ENCODE measurements around the gene SSTR3. TPM values are rescaled to one million over a fixed set of nuclear protein-coding genes. Genes with fewer than 3 reads are reported as not detected.

SSTR3 gene
- total and polyA plus RNA-seq, 2 of the 4 experiments (the other 2 are of a cell fraction), result under 0.01 to 0.07 TPM

DNA sequence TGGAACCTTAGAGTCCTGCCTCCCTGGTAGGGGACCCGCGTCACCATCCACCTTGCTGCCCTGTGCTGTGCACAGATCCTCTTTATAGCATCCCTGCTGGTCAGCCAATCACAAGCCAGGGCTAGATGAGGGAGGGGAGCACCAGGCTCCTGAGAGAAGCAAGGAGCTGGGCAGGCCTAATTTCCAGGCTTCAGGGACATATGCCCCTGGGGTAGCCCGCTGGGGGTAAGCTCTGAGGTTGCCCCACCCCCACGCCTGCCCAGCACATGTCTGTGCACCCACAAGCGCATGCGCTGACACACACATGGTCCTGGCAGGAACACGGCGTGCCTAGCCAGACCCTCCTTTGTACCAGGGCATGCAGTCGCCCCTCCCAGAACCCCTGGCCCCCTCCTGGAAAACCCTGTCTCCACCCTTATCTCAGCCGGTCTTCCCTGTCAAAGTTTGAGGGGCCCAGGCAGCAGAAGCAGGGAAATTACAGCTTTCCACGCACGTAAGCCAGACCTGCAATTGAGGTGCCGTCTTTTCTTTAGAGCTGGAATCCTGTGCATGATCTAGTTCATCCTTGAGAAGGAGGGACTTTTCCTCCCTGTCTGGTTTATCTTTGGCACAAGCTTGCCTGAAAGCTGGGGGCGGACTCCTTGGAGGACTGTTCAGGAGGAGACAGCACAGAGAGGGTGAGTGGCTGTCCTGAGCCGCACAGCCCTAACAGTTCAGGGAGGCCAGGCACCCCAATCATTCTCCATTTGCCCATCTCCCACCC is 2.1 kb downstream of the SSTR3 start:
- Histone ChIP-seq H4K91ac (ENCODE audit: insufficient read depth, low read depth, low read length) (no peak overlapping the region), H2BK20ac (ENCODE audit: low read depth, low read length) (no peak overlapping the region), H3K27me3 (ENCODE audit: control insufficient read depth, insufficient read depth, low read length) (peaks cover 64% of the 10 kb centered on the region), H4K8ac (ENCODE audit: low read depth in 2 of 2, low read length in 2 of 2) (no peak overlapping the region), H3K56ac (ENCODE audit: extremely low read depth, insufficient read depth, low read length) (no peak overlapping the region), H3K9me1 (ENCODE audit: insufficient read depth, low read length) (no peaks in the 10 kb centered on the region), H3K18ac (ENCODE audit: low read depth, low read length) (no peak overlapping the region), H4K20me1 (ENCODE audit: insufficient read depth, low read length) (no peaks in the 10 kb centered on the region), H3K4me1 (ENCODE audit: control insufficient read depth, insufficient read depth, low read length) (peaks cover 4% of the 10 kb centered on the region; the same call in 1 of the 2 replicates), H3K9ac (ENCODE audit: low read depth, low read length) (no peak overlapping the region), H3K4ac (ENCODE audit: low read depth, low read length) (no peak overlapping the region), H3K14ac (replicated peaks; ENCODE audit: low read depth, low read length) (no peak overlapping the region), H3K27ac (ENCODE audit: insufficient read depth, low read length) (no peak overlapping the region), H2BK5ac (ENCODE audit: low read depth, low read length, poor library complexity, severe bottlenecking) (no peak overlapping the region), H2AFZ (replicated peaks; ENCODE audit: low read length, poor library complexity) (no peak overlapping the region), H2AK9ac (replicated peaks; ENCODE audit: low read depth, low read length, poor library complexity) (no peak overlapping the region), H4K5ac (ENCODE audit: low read depth, low read length) (no peak overlapping the region), H3K36me3 (ENCODE audit: control insufficient read depth, insufficient read depth, low read length) (no peaks in the 10 kb centered on the region), H3K4me3 (ENCODE audit: insufficient read depth, low read depth, low read length) (no peak overlapping the region), H2BK15ac (ENCODE audit: low read depth, low read length) (no peak overlapping the region), H3K79me1 (ENCODE audit: low read depth in 1 of 2, low read length in 2 of 2) (no peaks in the 10 kb centered on the region), H3K23ac (ENCODE audit: low read depth, low read length) (no peak overlapping the region), H2AK5ac (ENCODE audit: low read depth, low read length) (no peak overlapping the region), H2BK120ac (ENCODE audit: low read depth, low read length) (no peak overlapping the region), H3K4me2 (ENCODE audit: low read depth, low read length) (no peak overlapping the region), H3K9me3 (ENCODE audit: control insufficient read depth, insufficient read depth, low read length) (no peaks in the 10 kb centered on the region)
- BruUV-seq (replicated peaks), result no TSS peak
- ATAC-seq (ENCODE audit: low read depth) (no peak), DNase-seq (no peak)
- in situ Hi-C loops (cut with MboI; ENCODE audit: low sequenced_read_pairs), result no loop called here
- 90% methylated on average over 2 of the region's 15 CpGs; no CpG with 5 or more reads in 1 of the 2 experiments for WGBS, 2 experiments (ENCODE audit: extremely low coverage in 2 of 2, insufficient read length in 1 of 2)
- TF ChIP-seq USF2 (IDR thresholded peaks at IDR 0.05; ENCODE audit: low read depth, low read length), result no peak
- TF ChIP-seq FOS (IDR thresholded peaks at IDR 0.05; ENCODE audit: low read depth, low read length), result no peak
- TF ChIP-seq, protein P1, sequence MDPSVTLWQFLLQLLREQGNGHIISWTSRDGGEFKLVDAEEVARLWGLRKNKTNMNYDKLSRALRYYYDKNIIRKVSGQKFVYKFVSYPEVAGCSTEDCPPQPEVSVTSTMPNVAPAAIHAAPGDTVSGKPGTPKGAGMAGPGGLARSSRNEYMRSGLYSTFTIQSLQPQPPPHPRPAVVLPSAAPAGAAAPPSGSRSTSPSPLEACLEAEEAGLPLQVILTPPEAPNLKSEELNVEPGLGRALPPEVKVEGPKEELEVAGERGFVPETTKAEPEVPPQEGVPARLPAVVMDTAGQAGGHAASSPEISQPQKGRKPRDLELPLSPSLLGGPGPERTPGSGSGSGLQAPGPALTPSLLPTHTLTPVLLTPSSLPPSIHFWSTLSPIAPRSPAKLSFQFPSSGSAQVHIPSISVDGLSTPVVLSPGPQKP (IDR thresholded peaks at IDR 0.05; ENCODE audit: borderline replicate concordance, low read depth, low read length), result no peak
- no peak for TF ChIP-seq MAFK (IDR thresholded peaks at IDR 0.05; ENCODE audit: low read depth, low read length)
- no peak for TF ChIP-seq RFX5 (IDR thresholded peaks at IDR 0.05; ENCODE audit: low read depth, low read length)
- no peak for TF ChIP-seq MXI1 (IDR thresholded peaks at IDR 0.05; ENCODE audit: borderline replicate concordance, low read depth, low read length)
- TF ChIP-seq BHLHE40 (IDR thresholded peaks at IDR 0.05; ENCODE audit: low read depth, low read length), result no peak
- TF ChIP-seq NFE2L2 (IDR thresholded peaks at IDR 0.05; ENCODE audit: low read depth, low read length), result no peak
- no peak for TF ChIP-seq CHD1 (IDR thresholded peaks at IDR 0.05; ENCODE audit: low read depth, low read length)
- TF ChIP-seq SMC3 (IDR thresholded peaks at IDR 0.05; ENCODE audit: low read depth, low read length), result no peak
- no peak for TF ChIP-seq MAZ (IDR thresholded peaks at IDR 0.05; ENCODE audit: borderline replicate concordance, low read depth, low read length)
- TF ChIP-seq CEBPB (IDR thresholded peaks at IDR 0.05; ENCODE audit: low read depth, low read length), result no peak
- no peak for TF ChIP-seq POLR2A (IDR thresholded peaks at IDR 0.05; ENCODE audit: low read depth, low read length)
- ChIA-PET CTCF (interaction anchor here (0.5 to 1.6 kb wide), 2 partner anchors 11 to 231 kb away, joined by 4 to 5 read pairs; no protein-coding TSS in a partner anchor), POLR2A (ENCODE audit: unreplicated experiment) (no interaction called here)
- dilution Hi-C loops (cut with HindIII; ENCODE audit: low sequenced_read_pairs, unreplicated experiment), result no loop called here
- intact Hi-C loops (cut with micrococcal nuclease), result no loop called here
